Astrocyte of the hippocampus (primary cell): ENCODE results near the gene EPHX1.

Experiments used
- DNase-seq: peaks from one replicate; pipeline ENCODE4 v3.0.0; 2011; ENCODE audit warnings: low read depth, low spot score

EPHX1 gene

DNA sequence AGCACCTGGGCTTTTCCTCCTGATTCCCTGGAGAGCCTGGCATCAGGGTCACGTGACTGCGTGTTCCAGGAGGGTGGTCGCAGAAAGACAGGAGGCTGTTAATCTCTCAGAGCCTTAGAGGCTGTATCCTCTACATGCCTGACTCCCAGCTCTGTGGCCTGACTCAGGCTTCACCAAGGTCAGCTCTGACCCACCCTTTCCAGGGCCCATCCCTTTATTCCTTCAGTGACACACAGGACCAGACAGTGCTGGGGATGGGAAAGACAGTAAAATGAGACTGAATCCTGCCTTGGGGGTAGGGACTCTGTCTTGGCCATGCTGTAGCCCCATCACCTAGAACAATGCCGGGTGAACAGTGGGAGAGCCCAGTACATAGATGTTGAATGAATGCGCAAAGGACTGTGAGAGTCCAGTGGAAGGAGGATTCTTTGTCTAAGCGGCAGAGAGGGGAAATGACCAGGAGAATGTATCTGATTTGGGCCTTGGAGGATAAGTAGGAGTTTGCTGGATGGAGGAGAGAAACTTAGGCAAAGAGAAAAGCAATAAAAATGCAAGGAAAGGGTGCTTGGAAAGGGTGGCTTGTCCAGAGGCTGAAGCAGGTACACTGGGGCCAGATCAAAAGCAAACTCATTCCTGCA is 33.0 kb downstream of the EPHX1 start:
- no peak for DNase-seq

DNA sequence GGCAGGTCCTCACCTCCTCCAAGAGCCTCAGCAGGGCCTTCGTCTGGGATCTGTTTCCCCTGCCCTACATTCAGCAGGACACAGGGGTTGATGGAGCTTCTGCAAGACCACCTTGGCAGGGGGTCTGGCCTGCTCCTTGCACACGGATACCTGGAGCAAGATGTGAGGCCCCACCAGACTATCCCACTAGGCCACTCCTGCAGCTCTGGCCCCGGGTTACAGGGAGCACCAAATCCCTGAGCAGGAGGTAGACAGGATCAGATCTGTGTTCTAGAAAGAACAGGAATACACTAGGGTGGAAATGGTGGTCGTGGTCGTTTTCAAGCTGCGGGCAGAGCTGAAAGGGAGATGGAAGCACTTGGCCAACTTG is 33.5 kb downstream of the EPHX1 start:
- no peak for DNase-seq

DNA sequence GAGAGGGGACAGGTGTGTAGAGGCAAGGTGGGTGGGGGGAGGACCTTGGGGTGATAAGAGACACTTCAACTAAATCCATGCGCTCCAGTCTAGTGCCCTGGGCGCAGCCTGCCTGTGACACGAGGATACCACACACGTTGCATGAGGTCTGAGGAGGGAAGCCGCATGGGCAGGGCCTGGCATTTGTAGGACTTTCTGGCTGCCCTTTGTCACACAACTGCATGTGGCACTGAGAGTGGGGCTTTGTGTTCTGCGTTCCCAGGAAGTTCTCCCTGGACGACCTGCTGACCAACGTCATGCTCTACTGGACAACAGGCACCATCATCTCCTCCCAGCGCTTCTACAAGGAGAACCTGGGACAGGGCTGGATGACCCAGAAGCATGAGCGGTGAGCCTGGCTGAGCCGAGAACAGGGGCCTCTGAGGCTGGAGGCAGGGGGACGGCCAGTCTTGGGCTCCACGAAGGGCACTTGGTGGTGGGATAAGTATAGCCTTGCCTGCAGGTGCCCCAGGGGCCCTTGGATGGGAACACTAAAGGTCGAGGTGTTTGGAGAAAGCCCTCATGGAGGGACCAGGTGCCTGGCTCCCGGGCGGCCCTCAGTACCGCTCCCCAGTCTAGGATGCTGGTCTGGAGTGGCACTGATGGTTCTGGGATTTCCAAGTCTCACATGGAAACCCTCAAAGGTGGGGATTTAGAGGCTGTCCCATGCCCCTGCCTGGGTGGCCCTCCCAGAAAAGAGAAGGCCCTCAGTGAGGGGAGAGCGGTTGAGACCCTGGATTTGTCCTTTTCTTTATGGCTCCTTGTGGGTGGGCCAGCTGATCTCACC is 34.5 kb downstream of the EPHX1 start:
- no peak for DNase-seq

DNA sequence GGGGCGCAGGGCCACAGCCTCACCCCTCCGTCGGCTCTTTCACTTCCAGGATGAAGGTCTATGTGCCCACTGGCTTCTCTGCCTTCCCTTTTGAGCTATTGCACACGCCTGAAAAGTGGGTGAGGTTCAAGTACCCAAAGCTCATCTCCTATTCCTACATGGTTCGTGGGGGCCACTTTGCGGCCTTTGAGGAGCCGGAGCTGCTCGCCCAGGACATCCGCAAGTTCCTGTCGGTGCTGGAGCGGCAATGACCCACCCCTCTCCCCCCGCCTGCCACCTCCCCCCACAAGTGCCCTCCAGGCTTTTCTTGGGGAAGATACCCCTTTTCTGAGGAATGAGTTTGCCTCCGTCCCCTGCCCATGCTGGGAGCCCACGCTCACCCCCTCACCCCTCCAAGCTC is 35.2 kb downstream of the EPHX1 start:
- no peak for DNase-seq

DNA sequence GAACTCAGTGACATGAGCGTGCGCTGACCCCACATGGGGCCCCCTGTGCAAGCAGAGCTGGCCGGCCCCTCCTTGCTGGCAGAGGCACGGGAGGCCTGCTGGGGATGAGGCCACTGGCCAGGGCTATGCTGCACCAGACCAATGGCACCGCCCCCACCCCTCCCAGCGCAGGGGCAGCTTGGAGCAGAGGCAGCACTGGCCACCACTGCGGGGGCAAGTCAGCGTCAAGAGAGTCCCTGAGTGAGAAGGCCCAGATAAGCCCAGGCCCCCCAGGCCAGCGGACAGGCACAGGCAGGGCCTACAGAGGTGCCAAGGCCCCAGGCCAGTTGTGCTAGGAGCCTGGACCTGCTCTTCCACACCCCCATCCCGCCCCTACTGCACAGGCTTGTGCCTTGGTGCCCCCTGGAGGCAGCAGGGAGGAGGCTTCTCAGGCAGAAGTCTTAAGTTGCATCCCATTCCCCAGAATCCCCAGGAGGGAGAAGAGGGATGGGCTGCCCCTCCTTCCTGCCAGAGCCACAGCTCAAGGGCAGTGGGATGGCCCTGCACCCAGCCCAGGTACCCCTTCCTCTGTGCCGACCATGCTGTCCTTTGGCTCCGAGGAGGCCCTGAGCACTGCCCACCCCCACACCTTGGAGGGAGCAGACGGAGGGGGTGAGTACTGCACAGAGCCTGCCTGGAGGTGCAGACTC is 35.8 kb downstream of the EPHX1 start:
- peak; percentile 88 for DNase-seq

DNA sequence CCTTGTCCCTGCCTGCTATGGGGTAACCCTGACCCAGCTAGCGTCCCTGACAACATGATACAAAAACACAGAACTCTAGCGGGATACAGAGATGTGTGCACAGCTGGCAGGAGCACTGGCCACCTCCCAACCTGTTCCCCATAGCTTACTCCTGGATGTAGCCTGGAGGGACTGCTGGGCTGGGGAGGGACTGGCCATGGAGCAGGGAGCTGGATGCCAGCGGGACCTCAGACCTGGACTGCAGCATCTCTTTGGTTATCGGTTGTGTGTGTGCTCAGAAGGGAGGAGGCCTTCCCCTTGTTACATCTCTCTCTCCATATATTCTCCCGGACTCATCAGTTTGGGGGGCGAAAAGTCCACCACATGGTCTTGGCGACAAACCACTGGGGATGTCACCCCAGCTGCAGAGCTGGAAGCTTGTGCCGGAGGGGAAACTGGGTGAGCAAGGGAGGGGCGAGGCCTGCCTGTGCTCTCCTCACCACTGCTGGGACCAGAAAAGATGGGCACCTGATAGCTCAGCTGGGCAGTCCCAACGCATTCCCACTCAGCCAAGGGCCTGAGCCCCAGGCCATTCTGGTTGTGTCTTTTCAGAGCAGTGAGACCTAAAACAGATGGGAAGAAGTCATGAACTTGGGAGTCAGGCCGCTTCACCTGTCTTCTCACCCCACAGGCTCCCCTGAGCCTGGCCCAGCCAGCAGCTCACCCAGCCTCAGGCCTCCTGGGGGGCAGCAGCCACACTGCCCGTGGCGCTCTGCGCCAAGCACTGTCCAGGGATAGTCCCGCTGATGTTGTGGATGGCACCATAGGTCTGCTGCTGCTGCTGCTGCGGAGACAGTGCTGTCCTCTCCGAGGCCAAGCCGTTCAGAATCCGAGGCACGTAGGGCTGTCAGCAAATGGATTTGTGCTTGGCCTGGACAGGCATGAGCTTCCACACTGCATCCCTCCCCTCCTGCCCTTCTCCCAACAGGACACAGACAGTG is 36.7 kb downstream of the EPHX1 start:
- no peak for DNase-seq

DNA sequence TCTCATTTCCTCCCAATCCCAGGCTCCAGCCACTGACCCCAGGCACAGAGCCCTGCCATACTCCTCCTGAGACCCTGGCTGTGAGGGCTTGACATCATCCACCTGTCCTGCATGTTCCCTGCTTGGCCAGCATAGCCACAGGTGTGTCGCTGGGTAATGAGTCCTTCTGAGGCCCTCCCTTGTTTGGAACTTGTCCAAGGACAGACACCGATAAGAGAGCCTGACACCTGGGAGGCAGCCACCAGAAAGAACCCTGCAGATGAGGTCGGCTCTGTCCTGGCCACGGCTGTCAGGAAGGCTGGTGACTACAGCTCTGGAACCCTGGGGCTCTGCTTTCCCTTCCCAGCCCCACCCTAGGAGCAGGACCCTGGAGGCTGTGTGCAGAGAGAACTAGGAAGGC is 37.7 kb downstream of the EPHX1 start:
- DNase-seq: no peak

DNA sequence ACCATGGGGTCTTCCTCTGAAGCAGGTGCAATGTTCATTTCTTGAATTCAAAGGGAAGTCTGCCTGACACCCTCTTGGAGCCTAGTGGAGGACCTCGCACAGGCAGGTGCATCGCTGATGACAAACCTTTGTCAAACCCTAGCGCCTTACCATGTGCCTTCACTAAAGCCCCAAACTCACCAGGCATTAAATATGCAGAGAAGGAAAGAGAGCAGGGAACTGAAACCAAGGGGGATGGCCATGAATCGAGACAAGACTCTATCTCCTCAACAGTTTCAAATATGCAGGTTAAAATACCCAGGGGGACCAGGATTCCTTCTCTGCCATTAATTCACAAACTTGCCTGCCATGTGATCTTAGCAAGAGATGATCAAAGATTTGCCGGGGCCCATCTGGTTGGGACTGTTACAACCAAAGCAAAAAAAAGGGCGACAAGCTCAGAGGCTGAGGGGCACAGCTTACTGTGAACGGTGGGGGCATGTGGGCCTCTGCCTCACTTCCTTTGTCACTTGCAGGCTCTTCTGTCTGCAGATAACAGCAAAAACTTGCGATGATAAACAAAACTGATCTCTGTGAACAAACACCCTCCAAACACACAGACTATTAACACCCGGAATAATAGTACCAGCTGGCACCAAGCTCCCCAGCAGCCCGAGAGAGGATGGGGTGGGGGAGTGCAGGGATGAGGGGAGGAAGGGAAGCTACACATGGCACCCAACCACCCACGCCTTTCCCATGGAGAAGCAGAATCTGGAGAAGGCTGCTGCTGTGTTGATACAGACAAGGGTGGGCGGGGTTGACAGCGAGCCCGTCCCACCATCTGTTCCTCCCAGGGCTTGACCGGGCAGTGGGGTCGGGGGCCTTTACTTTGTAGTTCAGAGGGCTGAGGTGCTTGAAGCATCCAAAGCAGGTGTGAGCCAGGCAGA is 38.4 kb downstream of the EPHX1 start:
- DNase-seq: no peak

DNA sequence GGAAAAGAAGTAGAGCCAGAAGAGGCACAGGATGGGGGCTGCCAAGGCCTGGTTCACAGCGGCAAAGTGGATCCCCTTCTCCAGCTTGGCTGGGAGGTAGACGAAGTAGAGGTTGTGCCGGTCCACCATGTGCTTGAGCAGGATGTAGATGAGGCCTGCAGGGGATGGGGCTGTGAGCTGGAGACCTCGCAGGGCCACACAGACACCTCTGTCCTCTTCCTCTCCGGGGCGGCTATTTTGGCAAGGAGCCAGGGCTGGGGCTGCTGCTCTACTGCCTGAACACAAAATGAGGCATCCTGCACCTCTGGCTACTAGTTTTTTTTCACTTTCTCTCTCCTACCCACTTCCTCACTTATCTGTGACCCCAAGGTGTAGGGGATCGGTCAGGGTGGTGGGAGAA is 40.0 kb downstream of the EPHX1 start:
- DNase-seq: no peak

DNA sequence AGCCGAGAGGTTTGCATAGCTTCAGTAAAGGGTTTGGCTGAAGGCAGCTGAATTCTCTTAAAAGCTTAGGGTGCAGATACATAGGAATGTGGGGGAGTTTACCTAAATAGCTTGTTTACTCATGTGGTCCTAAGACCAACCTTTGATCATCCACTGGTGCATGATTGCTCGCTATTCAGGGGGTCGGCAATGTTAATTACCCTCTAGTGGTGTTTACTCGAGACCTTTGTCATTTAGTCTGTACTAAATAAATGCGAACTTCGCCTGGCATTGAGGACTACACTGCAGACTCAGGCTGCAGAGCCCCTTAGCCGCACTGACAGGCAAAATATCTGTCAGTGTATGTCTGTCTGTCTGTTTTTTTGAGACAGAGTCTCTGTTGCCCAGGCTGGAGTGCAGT is 40.4 kb downstream of the EPHX1 start:
- DNase-seq: no peak

DNA sequence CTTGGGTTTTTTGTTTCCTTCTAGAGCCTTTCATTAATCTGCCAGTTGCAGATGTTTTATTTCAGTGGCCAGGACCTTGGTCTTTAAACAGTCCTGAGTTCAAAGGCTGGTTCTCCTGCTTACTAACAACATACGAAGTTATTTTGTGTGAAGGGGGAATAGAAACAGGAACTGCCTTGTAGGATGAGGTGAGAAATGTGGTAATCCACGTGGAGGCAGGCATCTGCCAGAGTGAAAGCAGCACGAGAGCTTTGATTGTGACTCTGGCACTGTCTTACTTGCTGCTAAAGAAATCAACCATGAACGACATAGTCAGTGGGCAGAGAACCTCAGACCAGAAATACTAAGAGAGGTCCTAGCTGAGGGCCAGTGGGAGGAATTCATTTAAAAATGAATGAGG is 41.9 kb downstream of the EPHX1 start:
- DNase-seq: no peak

DNA sequence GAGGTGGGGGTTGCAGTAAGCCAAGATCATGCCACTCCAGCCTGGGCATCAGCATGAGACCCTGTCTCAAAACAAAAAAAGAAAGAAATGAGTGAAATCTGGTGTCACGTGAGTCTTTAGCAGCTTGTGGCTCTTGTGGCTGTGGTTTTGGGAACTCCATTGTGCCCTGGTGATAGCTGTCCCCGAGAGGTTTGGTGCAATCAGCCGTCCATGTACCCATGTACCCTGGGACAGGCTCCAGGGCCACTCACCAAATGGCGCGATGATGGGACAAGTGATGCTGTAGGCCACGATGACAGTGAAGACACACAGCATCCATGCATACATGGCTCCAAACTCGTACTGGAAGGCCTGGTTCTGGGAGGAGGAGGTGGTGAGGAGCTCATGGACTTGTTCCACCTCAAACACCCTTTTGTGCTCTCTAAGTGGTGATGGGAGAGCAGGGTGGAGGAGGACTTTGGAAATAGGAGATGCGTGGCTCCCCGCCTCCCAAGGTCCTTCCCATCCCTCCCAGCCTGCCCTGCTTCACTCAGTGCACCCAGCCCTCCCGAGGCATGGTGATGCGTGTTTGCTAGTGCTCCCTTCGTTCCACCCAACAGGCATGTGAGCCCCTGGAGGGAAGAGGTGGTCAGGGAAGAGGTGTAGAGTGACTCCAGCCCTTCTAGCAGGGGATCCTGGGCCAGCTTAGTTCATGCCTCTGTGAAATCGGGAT is 42.6 kb downstream of the EPHX1 start:
- DNase-seq: no peak

DNA sequence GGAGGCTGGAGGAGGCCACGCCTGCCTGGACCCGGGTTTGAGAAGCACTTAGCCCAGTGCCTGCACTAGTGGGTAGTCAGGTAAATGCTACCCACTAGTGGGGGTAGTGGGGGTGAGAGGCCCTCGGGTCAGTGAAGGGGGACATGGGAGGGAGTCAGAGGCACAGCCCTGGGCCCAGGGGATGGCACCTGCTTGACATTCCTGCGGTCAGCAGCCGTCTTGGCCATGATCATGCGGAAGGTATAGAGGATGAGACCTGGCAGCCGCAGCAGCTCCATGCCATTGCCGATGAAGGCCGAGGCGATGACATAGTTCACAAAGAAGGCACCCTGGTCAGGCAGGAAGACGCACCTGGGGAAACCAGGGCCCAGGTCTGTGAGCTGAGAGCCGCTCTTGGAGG is 43.5 kb downstream of the EPHX1 start:
- no peak for DNase-seq

DNA sequence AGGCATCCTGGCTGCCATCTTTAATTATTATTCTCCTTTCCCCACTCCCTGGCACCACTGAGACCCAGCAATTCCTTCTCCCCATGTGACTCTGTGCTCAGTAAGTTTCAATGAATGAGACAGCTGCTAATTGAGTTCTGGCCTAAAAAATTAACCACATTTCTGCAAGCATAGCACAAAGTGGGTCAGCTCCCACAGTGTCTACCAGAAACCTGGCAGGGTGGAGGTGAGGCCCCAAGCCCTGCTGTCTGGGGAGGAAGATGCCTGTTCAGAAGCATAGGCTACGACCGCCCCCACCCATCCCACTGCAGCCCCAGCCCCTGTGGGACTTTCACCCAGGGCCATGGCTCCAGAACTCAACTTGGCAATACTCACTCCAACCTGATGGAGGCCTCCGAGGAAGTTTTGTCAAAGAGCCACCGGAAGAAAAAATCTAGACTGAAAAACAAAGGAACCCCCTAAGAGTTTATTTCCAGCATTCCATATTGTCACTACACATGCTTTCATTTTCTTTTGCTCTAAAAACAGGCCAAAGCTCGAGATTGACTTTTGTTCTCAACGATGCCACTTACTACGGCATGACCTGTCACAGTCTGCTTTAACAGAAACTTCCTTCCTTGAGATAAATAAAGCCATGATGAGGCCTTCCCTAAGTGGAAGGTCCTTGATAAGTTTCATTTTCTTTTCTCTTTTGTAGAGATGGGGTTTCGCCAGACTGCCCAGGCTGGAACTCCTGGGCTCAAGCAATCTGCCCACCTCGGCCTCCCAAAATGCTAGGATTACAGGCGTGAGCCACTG is 45.8 kb downstream of the EPHX1 start:
- no peak for DNase-seq

DNA sequence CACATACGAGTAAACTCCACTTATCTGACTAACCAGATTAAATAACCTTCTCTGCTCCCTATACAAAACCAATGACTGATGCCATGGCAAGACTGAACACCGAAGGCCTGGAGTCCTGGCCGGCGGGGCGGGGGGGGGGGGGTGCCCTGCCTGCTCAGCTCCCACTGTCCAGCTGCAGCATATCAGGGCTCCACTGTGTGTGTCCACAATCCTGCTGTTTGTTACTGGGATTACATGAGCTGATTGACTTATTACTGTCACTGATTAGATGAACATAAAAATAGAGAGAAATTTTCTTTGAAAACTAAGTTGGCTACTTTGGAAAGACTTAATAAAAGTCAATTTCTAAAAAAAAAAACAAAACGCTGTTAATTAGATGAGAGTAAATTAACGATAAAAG is 47.3 kb downstream of the EPHX1 start:
- DNase-seq: no peak

DNA sequence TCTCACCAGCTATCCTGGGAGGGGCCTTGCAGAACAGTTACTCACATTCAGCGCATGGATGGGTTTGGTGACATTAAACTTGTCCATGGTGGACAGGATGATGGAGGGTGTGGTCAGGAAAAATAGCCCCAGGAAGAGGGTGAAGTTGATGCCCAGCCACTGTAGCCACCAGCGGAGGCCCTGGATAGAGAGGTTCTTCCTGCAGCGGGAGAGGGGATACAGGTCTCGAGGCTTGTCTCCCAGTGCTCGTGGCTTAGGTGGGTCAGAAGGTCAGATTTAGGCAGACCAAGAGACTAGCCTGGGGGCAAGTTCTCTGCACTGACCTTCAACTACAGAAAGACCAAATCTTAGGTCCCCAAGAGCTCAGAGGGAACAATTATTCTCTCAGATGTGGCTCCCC is 49.2 kb downstream of the EPHX1 start:
- DNase-seq: no peak

DNA sequence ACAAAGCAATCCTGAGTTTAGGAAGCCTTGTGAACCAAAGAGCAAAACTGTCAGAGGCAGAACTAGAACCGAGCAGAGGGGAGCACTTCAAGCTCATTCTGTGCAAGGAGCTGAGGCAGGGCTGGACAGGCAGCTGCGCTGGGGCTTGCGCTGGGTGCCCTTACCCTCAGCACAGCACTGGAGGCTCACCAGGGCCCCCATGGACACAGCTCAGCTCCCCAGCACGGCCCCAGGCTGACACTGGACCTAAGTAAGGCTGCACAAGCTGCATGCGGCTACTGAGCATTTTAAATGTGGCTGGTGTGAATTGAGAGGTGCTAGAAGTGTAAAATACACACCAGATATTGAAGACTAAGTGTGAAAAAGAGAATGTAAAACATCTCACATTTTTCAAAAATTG is 50.2 kb downstream of the EPHX1 start:
- DNase-seq: no peak

DNA sequence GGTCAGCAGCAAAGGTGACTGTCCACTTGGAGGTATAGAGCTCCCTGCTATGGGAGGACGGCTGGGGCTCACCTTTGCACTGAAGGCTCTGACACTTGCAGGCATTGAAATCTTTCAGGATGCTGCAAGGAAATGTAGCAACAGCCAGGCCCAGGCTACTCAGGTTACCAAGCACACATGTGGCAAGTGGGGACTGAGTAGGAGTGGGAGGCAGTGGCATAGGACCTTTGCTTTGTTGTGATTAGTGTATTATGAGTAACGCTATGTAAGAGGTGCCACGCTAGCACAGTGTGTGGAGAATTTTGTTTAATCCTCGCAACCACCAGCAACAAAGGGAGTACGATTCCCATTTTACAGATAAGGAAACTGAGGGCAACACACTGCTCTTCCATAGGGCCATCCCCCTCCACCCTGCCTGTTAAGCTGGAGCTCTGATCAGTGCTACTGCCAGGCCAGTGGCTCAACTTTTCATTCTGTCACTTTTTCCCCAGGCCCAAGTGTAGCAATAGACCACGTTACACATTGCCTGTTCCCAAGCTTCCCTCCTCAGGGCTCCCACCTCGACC is 51.0 kb downstream of the EPHX1 start:
- DNase-seq: no peak
